HG03558 (cell line): ENCODE measurements around the gene GLCCI1.

Source experiments
- ATAC-seq: cut with Tn5 transposase; IDR thresholded peaks from one replicate; pipeline ENCODE4 v1.9.1; 2021; ENCODE audit warnings: moderate number of reproducible peaks; ENCODE audit not compliant: unreplicated experiment; ENCODE audit errors: extremely low read depth

The GLCCI1 gene

GRCh38 chr7:8121243-8121642 is 152.6 kb downstream of the GLCCI1 start:
- no peak for ATAC-seq

GRCh38 chr7:8125680-8126444 is 157.3 kb downstream of the GLCCI1 start:
- peak; percentile 52 for ATAC-seq

GRCh38 chr7:8126601-8127167 is 158.1 kb downstream of the GLCCI1 start:
- no peak for ATAC-seq

GRCh38 chr7:8128449-8129317 is 160.1 kb downstream of the GLCCI1 start:
- ATAC-seq, result no peak

- no peak for ATAC-seq
Measured at GRCh38 chr7:8129318-8129659, 160.7 kb downstream of the GLCCI1 start.

GRCh38 chr7:8130663-8131062 is 162.1 kb downstream of the GLCCI1 start:
- ATAC-seq, result no peak

GRCh38 chr7:8131694-8132605 is 163.4 kb downstream of the GLCCI1 start:
- ATAC-seq, result no peak

GRCh38 chr7:8133188-8133848 is 164.7 kb downstream of the GLCCI1 start:
- ATAC-seq, result no peak

GRCh38 chr7:8134089-8134733 is 165.6 kb downstream of the GLCCI1 start:
- peak; percentile 77 for ATAC-seq

GRCh38 chr7:8135417-8135816 is 166.8 kb downstream of the GLCCI1 start:
- ATAC-seq, result no peak

GRCh38 chr7:8136051-8136730 is 167.6 kb downstream of the GLCCI1 start:
- no peak for ATAC-seq
